Naive B cell (primary cell): ENCODE results near the gene SLX1A. TPM values are rescaled to one million over a fixed set of nuclear protein-coding genes. Genes with fewer than 3 reads are reported as not detected.
"Not testable (repeated sequence)": the region's sequence is repeated elsewhere in the genome, so short reads cannot be mapped to it uniquely, and the experiment has no call there.

Experiments used
- ATAC-seq, 2 donors: fragments of 150-1000 bp; cut with Tn5 transposase; 2 replicates each; pipeline ENCODE4 v1.10.0; 2021; ENCODE audit warnings: low read depth in 2 of 2, mild to moderate bottlenecking in 2 of 2, moderate library complexity in 2 of 2
- DNase-seq: peaks from one replicate; pipeline ENCODE4 v3.0.0; 2022
- H3K27ac Mint-ChIP-seq, 6 donors: one replicate each; pipeline ENCODE4 v1.8.0; 2020 to 2022; ENCODE audit warnings: mild to moderate bottlenecking in 6 of 6, mixed read lengths in 6 of 6, moderate library complexity in 5 of 6, inconsistent platforms in 2 of 6
- H3K27me3 Mint-ChIP-seq, 3 donors: one replicate each; pipeline ENCODE4 v1.8.0; 2021 to 2022; ENCODE audit warnings: mixed read lengths in 3 of 3, mild to moderate bottlenecking in 1 of 3
- H3K36me3 Mint-ChIP-seq, 2 donors: one replicate each; pipeline ENCODE4 v1.8.0; 2020 to 2022; ENCODE audit warnings: mixed read lengths in 2 of 2, inconsistent platforms in 1 of 2, mild to moderate bottlenecking in 1 of 2
- H3K4me1 Mint-ChIP-seq, 3 donors: one replicate each; pipeline ENCODE4 v1.8.0; 2020 to 2022; ENCODE audit warnings: mixed read lengths in 3 of 3, inconsistent platforms in 1 of 3, mild to moderate bottlenecking in 1 of 3, moderate library complexity in 1 of 3
- H3K4me3 Mint-ChIP-seq, 8 donors: one replicate each; pipeline ENCODE4 v1.8.0; 2020 to 2022; ENCODE audit warnings: mild to moderate bottlenecking in 8 of 8, mixed read lengths in 8 of 8, moderate library complexity in 8 of 8, inconsistent platforms in 2 of 8
- H3K9me3 Mint-ChIP-seq, 7 donors: one replicate each; pipeline ENCODE4 v1.8.0; 2020 to 2022; ENCODE audit warnings: mixed read lengths in 7 of 7, mild to moderate bottlenecking in 5 of 7, inconsistent platforms in 2 of 7, moderate library complexity in 1 of 7
- polyA plus RNA-seq, 6 donors: library from polyadenylated mRNA; unstranded; fragments of 300-500 nt; fragmentation: Illumina TruSeq; gene quantifications; one replicate each; pipeline ENCODE4 v1.2.3, GENCODE V29; 2021; ENCODE audit warnings: low read depth in 6 of 6

The SLX1A gene
- polyA plus RNA-seq, 6 donors from 2014 or later: 52.4 to 71.2 (median 65.2) TPM

DNA sequence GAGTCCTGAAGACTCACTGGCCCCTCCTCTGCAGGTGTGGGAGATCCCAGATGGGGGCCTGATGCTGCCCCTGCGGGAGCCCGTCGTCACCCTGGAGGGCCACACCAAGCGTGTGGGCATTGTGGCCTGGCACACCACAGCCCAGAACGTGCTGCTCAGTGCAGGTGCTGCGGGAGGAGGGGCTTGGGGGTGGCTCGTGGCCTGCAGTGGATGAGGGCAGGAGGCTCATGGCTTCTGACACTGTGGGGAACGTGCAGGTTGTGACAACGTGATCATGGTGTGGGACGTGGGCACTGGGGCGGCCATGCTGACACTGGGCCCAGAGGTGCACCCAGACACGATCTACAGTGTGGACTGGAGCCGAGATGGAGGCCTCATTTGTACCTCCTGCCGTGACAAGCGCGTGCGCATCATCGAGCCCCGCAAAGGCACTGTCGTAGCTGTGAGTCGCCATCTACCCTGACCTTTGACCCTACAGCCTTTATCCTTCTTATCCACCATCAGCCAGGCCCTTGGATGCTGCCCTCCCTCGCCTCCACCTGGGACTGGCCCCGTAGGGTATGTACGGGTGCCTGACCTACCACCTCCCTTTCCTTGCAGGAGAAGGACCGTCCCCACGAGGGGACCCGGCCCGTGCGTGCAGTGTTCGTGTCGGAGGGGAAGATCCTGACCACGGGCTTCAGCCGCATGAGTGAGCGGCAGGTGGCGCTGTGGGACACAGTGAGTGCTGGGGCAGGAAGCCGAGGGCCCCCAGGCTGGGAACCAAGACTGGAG, 6.7 kb upstream of the SLX1A start:
- DNase-seq: peak; percentile 62
- Mint-ChIP-seq H3K4me3 (peak overlapping the region; percentile 80 to 100 (median 98)), H3K4me1 (peaks cover 27 to 42% (median 30%) of the 10 kb centered on the region in 3 donors), H3K27me3 (no peaks in the 10 kb centered on the region), H3K36me3 (peaks cover 0 to 18% of the 10 kb centered on the region in 2 donors), H3K27ac (peak overlapping the region; percentile 66 to 95 (median 90)), H3K9me3 (no peaks in the 10 kb centered on the region)
- no peak for ATAC-seq

DNA sequence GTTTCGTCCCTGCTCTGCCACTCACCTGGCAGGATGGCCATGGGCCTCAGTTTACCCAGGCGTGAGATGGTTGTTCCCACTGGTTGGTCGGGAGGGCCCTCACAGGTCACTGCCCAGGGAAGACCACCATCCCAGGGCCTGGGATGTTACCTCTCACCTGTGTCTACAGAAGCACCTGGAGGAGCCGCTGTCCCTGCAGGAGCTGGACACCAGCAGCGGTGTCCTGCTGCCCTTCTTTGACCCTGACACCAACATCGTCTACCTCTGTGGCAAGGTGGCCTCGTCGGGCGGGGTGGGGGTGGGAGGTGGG, 6.2 kb upstream of the SLX1A start:
- Mint-ChIP-seq H3K36me3 (peaks cover 0 to 18% of the 10 kb centered on the region in 2 donors), H3K4me1 (peaks cover 24 to 37% (median 25%) of the 10 kb centered on the region in 3 donors), H3K27ac (peak overlapping the region in 5 of 6 donors; percentile 31 to 95 (median 88)), H3K4me3 (peak overlapping the region; percentile 80 to 100 (median 98)), H3K27me3 (no peaks in the 10 kb centered on the region), H3K9me3 (no peaks in the 10 kb centered on the region)
- DNase-seq (no peak), ATAC-seq (no peak)

DNA sequence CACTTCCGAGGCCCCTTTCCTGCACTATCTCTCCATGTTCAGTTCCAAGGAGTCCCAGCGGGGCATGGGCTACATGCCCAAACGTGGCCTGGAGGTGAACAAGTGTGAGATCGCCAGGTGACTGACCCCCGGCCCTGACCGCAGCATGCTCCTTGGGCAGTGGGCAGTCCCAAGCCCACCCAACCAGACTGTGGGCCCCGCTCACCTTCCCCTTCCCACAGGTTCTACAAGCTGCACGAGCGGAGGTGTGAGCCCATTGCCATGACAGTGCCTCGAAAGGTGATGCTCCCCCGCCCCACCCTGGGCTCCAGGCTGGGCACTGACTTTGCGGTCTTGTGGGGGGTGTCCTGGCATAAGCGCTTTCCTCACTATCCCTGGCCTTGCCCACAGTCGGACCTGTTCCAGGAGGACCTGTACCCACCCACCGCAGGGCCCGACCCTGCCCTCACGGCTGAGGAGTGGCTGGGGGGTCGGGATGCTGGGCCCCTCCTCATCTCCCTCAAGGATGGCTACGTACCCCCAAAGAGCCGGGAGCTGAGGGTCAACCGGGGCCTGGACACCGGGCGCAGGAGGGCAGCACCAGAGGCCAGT, 5.6 kb upstream of the SLX1A start:
- DNase-seq: no peak
- H3K9me3 Mint-ChIP-seq: no peaks in the 10 kb centered on the region
- peak overlapping the region in 2 of 6 donors; percentile 80 to 92 for H3K27ac Mint-ChIP-seq
- H3K4me1 Mint-ChIP-seq: peaks cover 24 to 33% (median 24%) of the 10 kb centered on the region in 3 donors
- no peak for ATAC-seq
- peak overlapping the region in 4 of 8 donors; percentile 56 to 99 (median 58) for H3K4me3 Mint-ChIP-seq
- peaks cover 0 to 18% of the 10 kb centered on the region in 2 donors for H3K36me3 Mint-ChIP-seq
- no peaks in the 10 kb centered on the region for H3K27me3 Mint-ChIP-seq

DNA sequence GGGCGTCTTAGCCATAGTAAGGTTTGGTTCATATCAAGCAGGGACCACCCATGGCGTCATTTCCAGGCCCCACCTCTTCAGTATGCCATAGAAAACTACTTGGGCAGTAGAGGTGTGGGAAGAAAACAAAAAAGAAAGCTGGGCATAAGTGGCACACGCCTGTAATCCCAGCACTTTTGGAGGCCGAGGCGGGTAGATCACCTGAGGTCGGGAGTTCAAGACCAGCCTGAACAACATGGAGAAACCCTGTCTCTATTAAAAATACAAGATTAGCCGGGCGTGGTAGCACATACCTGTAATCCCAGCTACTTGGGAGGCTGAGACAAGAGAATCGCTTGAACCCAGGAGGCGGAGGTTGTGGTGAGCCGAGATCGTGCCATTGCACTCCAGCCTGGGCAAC, 2.5 kb upstream of the SLX1A start:
- DNase-seq, H3K27ac Mint-ChIP-seq, H3K36me3 Mint-ChIP-seq, H3K9me3 Mint-ChIP-seq, H3K27me3 Mint-ChIP-seq, ATAC-seq, H3K4me3 Mint-ChIP-seq: not testable (repeated sequence)
- H3K4me1 Mint-ChIP-seq: peaks cover 12 to 14% (median 14%) of the 10 kb centered on the region in 3 donors

DNA sequence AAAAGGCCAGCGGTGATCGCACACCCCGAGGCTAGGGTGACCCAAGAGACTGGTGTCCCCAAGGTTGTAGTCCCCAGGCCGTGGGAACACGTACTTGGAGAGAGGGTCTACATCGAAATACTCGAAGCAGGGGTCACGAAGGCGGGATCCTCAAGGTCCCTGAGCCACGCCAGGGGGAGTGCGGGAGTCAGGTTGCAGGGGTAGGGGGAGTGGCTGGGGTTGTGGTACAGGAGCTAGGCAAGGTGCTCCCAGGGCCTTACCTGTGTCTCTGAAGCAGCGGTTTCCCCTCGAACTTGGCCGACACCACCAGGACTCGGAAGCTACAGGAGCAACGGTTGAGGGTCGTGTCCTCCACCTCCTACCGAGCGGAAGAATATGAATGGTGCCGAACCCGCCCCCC, 577 bp upstream of the SLX1A start:
- not testable (repeated sequence) for H3K27me3 Mint-ChIP-seq, DNase-seq, H3K4me1 Mint-ChIP-seq, H3K9me3 Mint-ChIP-seq, H3K4me3 Mint-ChIP-seq, H3K27ac Mint-ChIP-seq, H3K36me3 Mint-ChIP-seq
- peak; percentile 19 to 22 for ATAC-seq

DNA sequence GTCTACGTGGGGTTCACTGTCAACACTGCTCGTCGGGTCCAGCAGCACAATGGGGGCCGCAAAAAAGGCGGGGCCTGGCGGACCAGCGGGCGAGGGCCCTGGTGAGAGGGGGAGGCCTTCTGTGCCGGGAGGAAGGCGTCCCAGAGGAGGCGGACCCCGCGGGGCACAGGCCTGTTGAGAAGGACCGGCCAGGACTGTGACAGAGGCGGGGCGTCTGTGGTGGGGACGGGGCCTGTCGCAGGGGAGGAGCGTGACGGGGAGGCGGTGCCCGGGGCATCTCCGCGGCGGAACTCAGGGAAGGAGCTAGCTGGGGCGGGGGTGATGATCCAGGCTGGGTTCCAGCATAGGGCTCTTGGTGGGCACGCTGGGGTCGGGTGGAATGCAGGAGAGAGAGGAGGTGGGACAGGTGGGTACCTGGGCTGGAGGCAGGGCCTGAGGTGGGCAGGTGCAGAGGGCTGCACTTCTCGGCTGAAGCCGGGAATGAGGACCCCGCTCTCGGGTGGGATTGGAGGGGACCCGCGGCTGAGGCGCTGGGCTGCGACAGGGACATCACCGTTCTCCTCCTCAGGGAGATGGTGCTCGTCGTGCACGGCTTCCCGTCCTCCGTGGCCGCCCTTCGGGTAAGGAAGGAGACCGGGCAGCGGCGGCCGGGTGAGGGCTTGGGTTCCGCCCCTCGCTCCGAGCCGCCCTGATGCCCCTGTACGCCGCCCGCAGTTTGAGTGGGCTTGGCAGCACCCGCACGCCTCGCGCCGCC, 674 bp downstream of the SLX1A start:
- H3K27ac Mint-ChIP-seq, H3K4me3 Mint-ChIP-seq, H3K27me3 Mint-ChIP-seq, H3K9me3 Mint-ChIP-seq, H3K4me1 Mint-ChIP-seq, H3K36me3 Mint-ChIP-seq: not testable (repeated sequence)
- ATAC-seq (peak; percentile 65 to 66), DNase-seq (peak; percentile 9)

DNA sequence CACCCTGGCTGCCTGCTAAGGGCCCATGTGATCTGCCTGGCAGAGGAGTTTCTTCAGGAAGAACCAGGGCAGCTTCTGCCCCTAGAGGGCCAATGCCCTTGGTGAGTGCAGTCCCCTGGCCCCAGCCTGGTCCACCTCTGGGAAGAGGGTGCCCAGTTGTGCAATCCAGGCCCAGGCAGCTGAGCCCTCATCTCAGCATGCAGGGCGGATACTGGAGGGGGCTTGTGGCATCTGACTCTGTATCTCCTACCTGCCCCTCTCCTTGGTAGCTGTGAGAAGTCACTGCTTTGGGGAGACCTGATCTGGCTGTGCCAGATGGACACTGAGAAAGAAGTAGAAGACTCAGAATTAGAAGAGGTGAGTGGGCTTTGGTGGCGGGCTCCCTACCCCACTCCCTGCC, 3.3 kb downstream of the SLX1A start:
- ATAC-seq, DNase-seq, H3K27me3 Mint-ChIP-seq, H3K27ac Mint-ChIP-seq, H3K4me3 Mint-ChIP-seq, H3K36me3 Mint-ChIP-seq, H3K9me3 Mint-ChIP-seq, H3K4me1 Mint-ChIP-seq: not testable (repeated sequence)

DNA sequence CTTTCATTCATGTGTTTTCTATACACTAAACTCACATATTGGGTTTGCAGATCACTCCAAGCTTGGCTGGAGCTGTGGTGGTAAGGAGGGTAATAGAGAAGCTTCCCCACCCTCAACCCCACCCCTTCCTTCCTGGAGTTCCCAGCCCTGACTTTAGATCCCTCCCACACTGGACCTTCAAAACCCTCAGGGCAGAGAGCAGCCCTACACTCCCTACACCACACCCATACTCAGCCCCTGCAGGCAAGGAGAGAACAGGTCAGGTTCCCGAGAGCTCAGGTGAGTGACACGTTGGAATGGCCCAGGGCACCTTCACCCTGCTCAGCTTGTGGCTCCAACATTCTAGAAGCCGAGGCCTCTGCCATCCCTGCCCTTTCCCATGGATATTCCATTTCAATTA, 5.4 kb downstream of the SLX1A start, which contains the start of gene SULT1A3:
TSS of gene SULT1A3 (plus strand) at position 207 of the 400 bp plus-strand sequence. CDS start 1,474 bp downstream, outside the sequence.
- H3K27me3 Mint-ChIP-seq, H3K9me3 Mint-ChIP-seq, DNase-seq, H3K4me3 Mint-ChIP-seq, H3K36me3 Mint-ChIP-seq, H3K27ac Mint-ChIP-seq, H3K4me1 Mint-ChIP-seq, ATAC-seq: not testable (repeated sequence)

DNA sequence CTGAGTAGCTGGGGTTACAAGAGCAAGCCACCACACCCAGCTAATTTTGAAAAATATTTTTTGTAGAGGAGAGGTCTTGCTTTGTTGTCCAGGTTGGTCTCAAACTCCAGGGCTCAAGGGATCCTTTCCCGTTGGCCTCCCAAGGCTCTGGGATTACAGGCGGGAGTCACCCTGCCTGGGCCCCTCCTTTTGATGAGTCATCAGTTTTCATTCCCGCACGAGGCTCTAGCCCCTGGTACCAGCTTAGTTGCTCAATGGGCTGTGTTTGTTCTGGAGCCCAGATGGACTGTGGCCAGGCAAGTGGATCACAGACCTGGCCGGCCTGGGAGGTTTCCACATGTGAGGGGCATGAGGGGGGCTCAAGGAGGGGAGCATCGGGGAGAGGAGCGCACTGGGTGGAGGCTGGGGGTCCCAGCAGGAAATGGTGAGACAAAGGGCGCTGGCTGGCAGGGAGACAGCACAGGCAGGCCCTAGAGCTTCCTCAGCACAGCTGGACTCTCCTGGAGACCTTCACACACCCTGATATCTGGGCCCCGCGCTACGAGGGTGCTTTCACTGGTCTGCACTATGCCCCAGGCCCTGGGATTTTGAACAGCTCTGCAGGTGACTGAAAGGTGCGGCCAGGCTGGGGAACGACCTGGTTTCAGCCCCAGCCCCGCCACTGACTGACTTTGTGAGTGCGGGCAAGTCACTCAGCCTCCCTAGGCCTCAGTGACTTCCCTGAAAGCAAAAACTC, 6.1 kb downstream of the SLX1A start:
- H3K4me1 Mint-ChIP-seq, ATAC-seq, H3K9me3 Mint-ChIP-seq, H3K27ac Mint-ChIP-seq, H3K36me3 Mint-ChIP-seq, H3K4me3 Mint-ChIP-seq, H3K27me3 Mint-ChIP-seq, DNase-seq: not testable (repeated sequence)

DNA sequence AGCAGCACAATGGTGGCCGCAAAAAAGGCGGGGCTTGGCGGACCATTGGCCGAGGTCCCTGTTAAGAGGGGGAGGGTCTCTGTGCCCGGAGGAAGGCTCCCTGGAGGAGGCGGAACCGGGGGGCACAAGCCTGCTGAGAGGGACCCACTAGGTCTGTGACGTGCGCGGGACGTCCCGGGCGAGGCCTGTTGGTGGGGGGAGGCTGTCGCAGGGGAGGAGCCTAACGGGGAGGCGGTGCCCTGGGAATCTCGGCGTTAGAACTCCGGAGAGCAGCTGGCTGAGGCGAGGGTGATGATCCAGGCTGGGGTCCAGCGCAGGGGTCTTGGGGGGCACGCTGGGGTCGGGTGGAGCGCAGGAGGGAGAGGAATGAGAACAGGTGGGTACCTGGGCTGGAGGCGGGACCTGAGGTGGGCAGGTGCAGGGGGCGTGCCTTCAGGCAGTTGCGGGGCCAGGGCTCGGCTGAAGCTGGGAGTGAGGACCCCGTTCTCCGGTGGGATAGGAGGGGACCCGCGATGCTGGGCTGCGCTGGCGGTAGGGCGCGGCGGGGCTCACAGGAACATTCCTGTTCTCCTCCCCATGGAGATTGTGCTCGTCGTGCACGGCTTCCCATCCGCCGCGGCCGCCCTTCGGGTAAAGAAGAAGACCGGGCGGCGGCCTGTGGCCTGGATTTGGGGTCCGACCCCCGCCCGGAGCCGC, 12.0 kb downstream of the SLX1A start:
- not testable (repeated sequence) for DNase-seq, H3K27me3 Mint-ChIP-seq, H3K36me3 Mint-ChIP-seq, H3K4me1 Mint-ChIP-seq, H3K27ac Mint-ChIP-seq, H3K9me3 Mint-ChIP-seq, H3K4me3 Mint-ChIP-seq
- ATAC-seq: peak; percentile 76 to 78

DNA sequence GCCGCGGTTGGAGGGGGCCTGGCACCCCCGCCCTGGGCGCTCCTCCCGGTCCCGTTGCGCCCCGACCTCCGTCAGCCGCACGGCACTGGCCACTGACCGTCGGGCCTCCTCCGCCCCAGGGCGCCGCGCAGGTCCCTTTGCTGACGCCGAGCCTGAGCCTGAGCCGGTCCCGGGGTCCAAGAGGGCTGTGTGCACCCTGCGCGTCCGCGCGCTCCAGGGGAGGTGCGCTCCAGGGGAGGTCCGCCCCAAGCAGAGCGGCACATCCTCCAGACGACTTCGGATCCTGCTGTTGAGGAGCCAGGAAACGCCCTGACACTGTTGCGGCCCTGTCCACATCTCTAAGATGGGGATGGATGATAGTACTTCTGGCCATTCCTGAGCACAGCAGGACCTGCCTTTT, 12.6 kb downstream of the SLX1A start:
- ATAC-seq: peak; percentile 30 to 31
- not testable (repeated sequence) for H3K27ac Mint-ChIP-seq, H3K27me3 Mint-ChIP-seq, DNase-seq, H3K4me1 Mint-ChIP-seq, H3K4me3 Mint-ChIP-seq, H3K9me3 Mint-ChIP-seq, H3K36me3 Mint-ChIP-seq

DNA sequence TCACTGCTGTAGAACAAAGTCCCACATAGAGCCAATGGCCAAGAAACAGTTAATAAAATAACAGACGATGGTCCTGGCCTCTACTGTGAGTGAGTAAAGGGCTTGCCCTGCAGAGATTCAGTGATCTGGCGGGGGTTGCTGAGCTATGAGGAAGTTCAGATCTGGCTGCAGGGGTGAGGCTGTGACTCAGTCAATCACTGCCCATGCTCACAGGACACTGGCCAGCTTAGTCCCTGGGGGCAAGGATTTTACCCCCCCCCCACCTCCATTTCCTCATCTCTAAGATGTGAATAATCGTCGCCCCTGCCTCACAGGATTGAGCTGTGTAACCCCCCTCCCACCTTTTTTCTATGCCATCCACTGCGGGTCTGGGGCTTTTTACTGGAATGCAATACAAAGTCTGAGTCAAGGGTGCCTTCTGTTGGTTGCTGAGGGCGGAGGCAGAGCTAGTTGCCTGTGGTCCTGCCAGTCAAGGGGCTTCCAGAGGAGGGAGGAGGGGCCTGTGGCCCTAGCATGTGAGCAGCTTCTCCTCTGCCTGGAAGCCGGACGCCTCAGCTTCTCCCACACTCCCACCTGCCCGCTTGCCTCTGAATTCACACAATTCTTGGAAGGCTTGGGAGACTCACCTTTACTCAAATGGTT, 13.5 kb downstream of the SLX1A start:
- not testable (repeated sequence) for H3K4me1 Mint-ChIP-seq, H3K27ac Mint-ChIP-seq, H3K27me3 Mint-ChIP-seq, DNase-seq, H3K9me3 Mint-ChIP-seq, H3K36me3 Mint-ChIP-seq
- H3K4me3 Mint-ChIP-seq: peak overlapping the region in 2 of 8 donors; percentile 60 to 72
- peak; percentile 50 to 51 for ATAC-seq
